Fibroblast of lung (primary cell): Measurements from ENCODE around the gene MSMB. TPM values are rescaled to one million over a fixed set of nuclear protein-coding genes. Genes with fewer than 3 reads are reported as not detected.

ENCODE experiments used
- DNase-seq, 2 donors: peaks; one replicate each; pipeline versions ENCODE4 v3.0.0 to v3.0.0-alpha.2; 2010; ENCODE audit warnings: low read depth in 2 of 2
- H2AFZ ChIP-seq: 2 replicates; pipeline ENCODE4 v1.5.1; 2012; ENCODE audit warnings: low read length, control low read depth, inconsistent platforms
- H3K27ac ChIP-seq: 2 replicates; pipeline ENCODE4 v1.5.1; 2011; ENCODE audit warnings: low read length, control low read depth; ENCODE audit not compliant: insufficient read depth
- H3K27me3 ChIP-seq: 2 replicates; pipeline ENCODE4 v1.5.1; 2011; ENCODE audit warnings: mild to moderate bottlenecking, low read length; ENCODE audit not compliant: control insufficient read depth, insufficient read depth
- H3K36me3 ChIP-seq: 2 replicates; pipeline ENCODE4 v1.5.1; 2011; ENCODE audit warnings: low read length; ENCODE audit not compliant: control insufficient read depth, insufficient read depth
- H3K4me1 ChIP-seq: 2 replicates; pipeline ENCODE4 v1.5.1; 2011; ENCODE audit warnings: low read length; ENCODE audit not compliant: control insufficient read depth, insufficient read depth; ENCODE audit errors: extremely low read depth
- H3K4me2 ChIP-seq: 2 replicates; pipeline ENCODE4 v1.5.1; 2011; ENCODE audit warnings: low read length, control low read depth; ENCODE audit not compliant: insufficient read depth; ENCODE audit errors: extremely low read depth
- H3K4me3 ChIP-seq, 4 experiments: fragments of 200-600 bp in 1 of 4; sonication (generic) in 1 of 4; replicated peaks in 1 of 4; 2 replicates each; pipeline ENCODE4 v1.5.1; 2011 to 2016; ENCODE audit warnings: low read length in 4 of 4, low read depth in 3 of 4, mild to moderate bottlenecking in 3 of 4, control low read depth in 2 of 4, inconsistent platforms in 1 of 4, mixed read lengths in 1 of 4; ENCODE audit not compliant: insufficient read depth in 1 of 4; ENCODE audit errors: control extremely low read depth in 1 of 4
- H3K79me2 ChIP-seq: 2 replicates; pipeline ENCODE4 v1.5.1; 2012; ENCODE audit warnings: mild to moderate bottlenecking, low read length, inconsistent platforms; ENCODE audit not compliant: control insufficient read depth, insufficient read depth
- H3K9ac ChIP-seq: 2 replicates; pipeline ENCODE4 v1.5.1; 2011; ENCODE audit warnings: mild to moderate bottlenecking, low read length, control low read depth; ENCODE audit not compliant: insufficient read depth
- H3K9me3 ChIP-seq: 2 replicates; pipeline ENCODE4 v1.5.1; 2012; ENCODE audit warnings: low read depth, low read length; ENCODE audit not compliant: control insufficient read depth, insufficient read depth
- H4K20me1 ChIP-seq: 2 replicates; pipeline ENCODE4 v1.5.1; 2011; ENCODE audit warnings: low read length; ENCODE audit not compliant: control insufficient read depth, insufficient read depth; ENCODE audit errors: extremely low read depth
- CTCF ChIP-seq, 2 donors: IDR thresholded peaks in 1 of 2; conservative IDR thresholded peaks in 1 of 2; 1 replicate in 1 of 2; 2 replicates in 1 of 2; pipeline ENCODE4 v1.5.1; 2011 to 2012; ENCODE audit warnings: low read length in 2 of 2, control low read depth in 1 of 2, inconsistent platforms in 1 of 2, low read depth in 1 of 2, mild to moderate bottlenecking in 1 of 2
- EZH2 ChIP-seq: IDR thresholded peaks from 2 replicates; pipeline ENCODE4 v1.5.1; 2012; ENCODE audit warnings: low read length, control low read depth, mild to moderate bottlenecking; ENCODE audit errors: missing control alignments
- polyA plus RNA-seq, 2 donors: library from polyadenylated mRNA; depleted of rRNA in 1 of 2; stranded (reverse) in 1 of 2; unstranded in 1 of 2; fragments of >200 nt; gene quantifications; 2 replicates each; pipeline ENCODE4 v1.2.1, GENCODE V29; 2011 to 2012; ENCODE audit warnings: missing spikeins in 1 of 2
- total RNA-seq: library from RNA; depleted of rRNA; stranded (reverse); fragments of >200 nt; gene quantifications from 2 replicates; pipeline ENCODE4 v1.2.1, GENCODE V29; 2014

MSMB gene
- total and polyA plus RNA-seq, 2 donors (not counting 1 experiment from before 2014, with no cell fraction given): not detected

GRCh38 chr10:46019177-46019528 is 26.9 kb downstream of the MSMB start:
- Histone ChIP-seq H4K20me1 (no peaks in the 10 kb centered on the region), H2AFZ (no peak overlapping the region), H3K4me1 (peaks cover 16% of the 10 kb centered on the region), H3K4me2 (no peak overlapping the region), H3K9ac (no peak overlapping the region), H3K4me3 (no peak overlapping the region), H3K27ac (no peak overlapping the region), H3K36me3 (peaks cover 2% of the 10 kb centered on the region), H3K79me2 (peaks cover 77% of the 10 kb centered on the region), H3K9me3 (no peaks in the 10 kb centered on the region), H3K27me3 (no peaks in the 10 kb centered on the region)
- DNase-seq: no peak
- no peak for TF ChIP-seq CTCF (conservative IDR thresholded peaks at IDR 0.05 in 1 of 2, IDR thresholded peaks at IDR 0.05 in 1 of 2; ENCODE audit: low read depth in 1 of 2, low read length in 2 of 2)
- TF ChIP-seq EZH2: no peak

GRCh38 chr10:46018453-46019176 is 27.5 kb downstream of the MSMB start:
- H3K9me3 ChIP-seq: no peaks in the 10 kb centered on the region
- peaks cover 72% of the 10 kb centered on the region for H3K79me2 ChIP-seq
- H3K27me3 ChIP-seq: no peaks in the 10 kb centered on the region
- no peaks in the 10 kb centered on the region for H4K20me1 ChIP-seq
- H3K4me2 ChIP-seq: no peak overlapping the region
- TF ChIP-seq EZH2 (no peak), CTCF (conservative IDR thresholded peaks at IDR 0.05 in 1 of 2, IDR thresholded peaks at IDR 0.05 in 1 of 2; ENCODE audit: low read depth in 1 of 2, low read length in 2 of 2) (no peak)
- no peak overlapping the region for H2AFZ ChIP-seq
- no peak overlapping the region for H3K9ac ChIP-seq
- H3K4me1 ChIP-seq: peaks cover 16% of the 10 kb centered on the region
- H3K27ac ChIP-seq: peak overlapping the region; percentile 17
- H3K4me3 ChIP-seq: no peak overlapping the region
- DNase-seq: peak in 1 of 2 donors; percentile 69
- peaks cover 2% of the 10 kb centered on the region for H3K36me3 ChIP-seq

- no peak overlapping the region for H3K4me2 ChIP-seq
- H3K79me2 ChIP-seq: peaks cover 72% of the 10 kb centered on the region
- no peak overlapping the region for H3K27ac ChIP-seq
- H3K9me3 ChIP-seq: no peaks in the 10 kb centered on the region
- peaks cover 3% of the 10 kb centered on the region for H3K36me3 ChIP-seq
- peaks cover 16% of the 10 kb centered on the region for H3K4me1 ChIP-seq
- DNase-seq: no peak
- TF ChIP-seq CTCF (conservative IDR thresholded peaks at IDR 0.05 in 1 of 2, IDR thresholded peaks at IDR 0.05 in 1 of 2; ENCODE audit: low read depth in 1 of 2, low read length in 2 of 2) (no peak), EZH2 (no peak)
- H3K27me3 ChIP-seq: no peaks in the 10 kb centered on the region
- no peak overlapping the region for H3K4me3 ChIP-seq
- H3K9ac ChIP-seq: no peak overlapping the region
- H4K20me1 ChIP-seq: no peaks in the 10 kb centered on the region
- no peak overlapping the region for H2AFZ ChIP-seq
These were observed 28.3 kb downstream of the MSMB start for GRCh38 chr10:46017733-46018132.
